Measurements from ENCODE around the gene YTHDF1. TPM values are rescaled to one million over a fixed set of nuclear protein-coding genes. Genes with fewer than 3 reads are reported as not detected.

Gene YTHDF1
- total and polyA plus RNA-seq, 2 of the 8 experiments (the other 6 are each of a cell fraction or from before 2014, with no cell fraction given), result 32.8 to 66.0 TPM

DNA sequence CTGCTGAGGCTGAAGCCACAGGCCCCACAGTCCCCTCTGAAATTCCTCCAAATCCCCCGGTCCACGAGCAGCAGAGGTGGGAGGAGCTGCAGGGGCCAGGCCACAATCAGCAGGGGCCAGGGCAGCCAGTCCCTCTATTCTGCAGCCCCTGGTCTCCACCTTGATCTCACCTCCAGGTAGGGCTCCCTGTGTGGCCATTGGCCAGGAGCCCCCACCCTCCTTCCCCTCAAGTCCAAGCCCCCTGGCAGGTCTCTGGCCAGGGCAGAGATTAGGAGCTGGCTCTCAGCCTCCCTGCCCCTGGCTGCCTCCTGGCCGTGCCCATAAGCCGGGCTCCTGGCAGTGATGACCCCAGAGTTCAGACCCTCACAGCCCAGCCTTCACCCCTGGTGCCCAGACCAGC lies 34.7 kb downstream of the YTHDF1 start:
- H3K56ac ChIP-seq (replicated peaks; ENCODE audit: insufficient read length, low read depth, low read length), result no peak overlapping the region
- no peak overlapping the region for H2BK120ac ChIP-seq (replicated peaks; ENCODE audit: low read depth, low read length)
- no peak overlapping the region for H2AK5ac ChIP-seq (ENCODE audit: low read depth, low read length)
- no peak overlapping the region for H3K4me2 ChIP-seq (ENCODE audit: insufficient read depth in 1 of 2, low read depth in 2 of 2, low read length in 2 of 2)
- no peak overlapping the region for H4K8ac ChIP-seq (ENCODE audit: extremely low read depth, insufficient read depth, low read length)
- H4K91ac ChIP-seq (replicated peaks; ENCODE audit: insufficient read length, low read length), result no peak overlapping the region
- peaks cover 12% of the 10 kb centered on the region for H3K23me2 ChIP-seq (ENCODE audit: low read depth, low read length)
- no peak overlapping the region for H2AFZ ChIP-seq (ENCODE audit: low read length)
- 94% methylated on average over 4 of the region's 4 CpGs; no CpG with 5 or more reads in 1 of the 2 experiments for WGBS, 2 experiments (ENCODE audit: extremely low coverage in 1 of 2, insufficient coverage in 1 of 2, insufficient read length in 1 of 2, insufficient replicate concordance in 2 of 2, low coverage in 1 of 2, low lambda C conversion rate in 2 of 2, missing lambda C conversion rate in 1 of 2)
- DNase-seq (ENCODE audit: low read depth in 1 of 2, low spot score in 2 of 2), result no peak
- no peak overlapping the region for H2BK12ac ChIP-seq (ENCODE audit: low read depth, low read length)
- H3K23ac ChIP-seq (ENCODE audit: insufficient read length), result no peak overlapping the region
- ChIA-PET CTCF (ENCODE audit: partially characterized antibody) (interaction anchor here (0.6 to 6.4 kb wide), 20 partner anchors 8 to 209 kb away, joined by 3 to 59 read pairs (median 4); partner anchors contain the start of gene NKAIN4), POLR2A (ENCODE audit: partially characterized antibody) (interaction anchor here (0.7 to 2.2 kb wide), 5 partner anchors 13 to 37 kb away, joined by 4 to 7 read pairs (median 4); no protein-coding TSS in a partner anchor)
- no peak for FAIRE-seq
- no peak overlapping the region for H2BK5ac ChIP-seq (ENCODE audit: low read depth, low read length)
- H2BK20ac ChIP-seq (ENCODE audit: low read length), result no peak overlapping the region
- no peak overlapping the region for H3K4me3 ChIP-seq (ENCODE audit: extremely low read depth in 1 of 4, insufficient read depth in 2 of 4, low read depth in 3 of 4, low read length in 4 of 4)
- no peak overlapping the region for H3K4ac ChIP-seq (replicated peaks; ENCODE audit: insufficient read length, low read depth, low read length)
- no peaks in the 10 kb centered on the region for H3K36me3 ChIP-seq (ENCODE audit: control insufficient read depth in 2 of 4, insufficient read depth in 4 of 4, low read length in 3 of 4)
- no peak overlapping the region for H3K14ac ChIP-seq (ENCODE audit: insufficient read length)
- H3K79me1 ChIP-seq (ENCODE audit: low read depth, low read length), result no peaks in the 10 kb centered on the region
- H3K9me3 ChIP-seq (ENCODE audit: insufficient read depth in 2 of 2, low read depth in 1 of 2, low read length in 1 of 2), result peaks cover 0 to 9% of the 10 kb centered on the region in 2 experiments; a peak in 2 of 4 replicates
- no peak overlapping the region for H3K9ac ChIP-seq (replicated peaks in 1 of 4; ENCODE audit: extremely low read depth in 1 of 4, low read depth in 3 of 4, low read length in 3 of 4)
- H3K27me3 ChIP-seq (replicated peaks in 1 of 4; ENCODE audit: control insufficient read depth in 3 of 4, extremely low read depth in 1 of 4, insufficient read depth in 3 of 4, low read length in 3 of 4), result peaks cover 15 to 24% (median 19%) of the 10 kb centered on the region in 4 experiments
- no peak overlapping the region for H2BK15ac ChIP-seq (ENCODE audit: low read length)
- H3K18ac ChIP-seq (ENCODE audit: extremely low read depth, low read length), result no peak overlapping the region
- no peaks in the 10 kb centered on the region for H3K79me2 ChIP-seq (ENCODE audit: control insufficient read depth in 1 of 2, insufficient read depth in 2 of 2, low read length in 2 of 2)
- peaks cover 3 to 17% of the 10 kb centered on the region in 2 experiments for H4K20me1 ChIP-seq (replicated peaks in 1 of 2; ENCODE audit: control insufficient read depth in 1 of 2, insufficient read depth in 2 of 2, low read length in 2 of 2)
- H4K5ac ChIP-seq (ENCODE audit: insufficient read length, low read depth, low read length), result no peak overlapping the region
- H3K4me1 ChIP-seq (replicated peaks in 1 of 4; ENCODE audit: control insufficient read depth in 3 of 4, insufficient read depth in 4 of 4, low read length in 3 of 4), result peaks cover 1 to 30% (median 17%) of the 10 kb centered on the region in 4 experiments; a peak in 6 of 7 replicates
- H3K27ac ChIP-seq (ENCODE audit: low read depth, low read length), result no peak overlapping the region
- no peak for TF ChIP-seq KDM5A (IDR thresholded peaks at IDR 0.05; ENCODE audit: low read length)
- TF ChIP-seq, protein P1, sequence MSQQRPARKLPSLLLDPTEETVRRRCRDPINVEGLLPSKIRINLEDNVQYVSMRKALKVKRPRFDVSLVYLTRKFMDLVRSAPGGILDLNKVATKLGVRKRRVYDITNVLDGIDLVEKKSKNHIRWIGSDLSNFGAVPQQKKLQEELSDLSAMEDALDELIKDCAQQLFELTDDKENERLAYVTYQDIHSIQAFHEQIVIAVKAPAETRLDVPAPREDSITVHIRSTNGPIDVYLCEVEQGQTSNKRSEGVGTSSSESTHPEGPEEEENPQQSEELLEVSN (IDR thresholded peaks at IDR 0.05), result no peak
- no peak for TF ChIP-seq HDAC2 (IDR thresholded peaks at IDR 0.05; ENCODE audit: borderline replicate concordance in 1 of 2, low read depth in 2 of 2, low read length in 2 of 2)
- no peak for TF ChIP-seq ZNF274 (IDR thresholded peaks at IDR 0.05; ENCODE audit: borderline replicate concordance, extremely low read depth, low read length)
- TF ChIP-seq, protein P2, sequence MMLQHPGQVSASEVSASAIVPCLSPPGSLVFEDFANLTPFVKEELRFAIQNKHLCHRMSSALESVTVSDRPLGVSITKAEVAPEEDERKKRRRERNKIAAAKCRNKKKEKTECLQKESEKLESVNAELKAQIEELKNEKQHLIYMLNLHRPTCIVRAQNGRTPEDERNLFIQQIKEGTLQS (IDR thresholded peaks at IDR 0.05; ENCODE audit: insufficient read depth, low read depth, low read length), result no peak
- no peak for TF ChIP-seq NRF1 (IDR thresholded peaks at IDR 0.05; ENCODE audit: low read depth, low read length)
- no peak for TF ChIP-seq BCL11A (IDR thresholded peaks at IDR 0.05; ENCODE audit: low read depth in 2 of 2, low read length in 2 of 2)
- no peak for TF ChIP-seq CHD2 (IDR thresholded peaks at IDR 0.05; ENCODE audit: low read length)
- TF ChIP-seq SAP30 (IDR thresholded peaks at IDR 0.05; ENCODE audit: insufficient read depth, insufficient replicate concordance, low read length), result no peak
- TF ChIP-seq CBX8 (IDR thresholded peaks at IDR 0.05; ENCODE audit: borderline replicate concordance, low read depth, low read length), result no peak
- no peak for TF ChIP-seq FOSL1 (IDR thresholded peaks at IDR 0.05; ENCODE audit: insufficient read depth, low read depth, low read length)

Data from H1 (cell line).